Smooth muscle cell (in vitro differentiated cells): ENCODE results near the gene CRIM1. TPM values are rescaled to one million over a fixed set of nuclear protein-coding genes. Genes with fewer than 3 reads are reported as not detected.

Experiments
- DNase-seq: peaks from one replicate; lab custom pipeline; 2025; ENCODE audit not compliant: unreplicated experiment; lab: John Stamatoyannopoulos, UW
- H2AFZ ChIP-seq: fragments of 200-600 bp; sonication (generic); 2 replicates; pipeline ENCODE4 v1.6.0; 2016; ENCODE audit warnings: antibody characterized with exemption, low read depth, mild to moderate bottlenecking
- H3F3A ChIP-seq: fragments of 200-600 bp; sonication (generic); 2 replicates; pipeline ENCODE4 v1.6.0; 2017; ENCODE audit warnings: antibody characterized with exemption, low read depth
- H3K27ac ChIP-seq: fragments of 200-600 bp; sonication (generic); 2 replicates; pipeline ENCODE4 v1.5.1; 2016; ENCODE audit warnings: low read depth, mild to moderate bottlenecking
- H3K27me3 ChIP-seq: fragments of 200-600 bp; sonication (generic); 2 replicates; pipeline ENCODE4 v1.6.1; 2016; ENCODE audit warnings: low read depth, mild to moderate bottlenecking
- H3K36me3 ChIP-seq: fragments of 200-600 bp; sonication (generic); 2 replicates; pipeline ENCODE4 v1.5.1; 2016; ENCODE audit warnings: low read depth
- H3K4me1 ChIP-seq: fragments of 200-600 bp; sonication (generic); 2 replicates; pipeline ENCODE4 v1.5.1; 2016; ENCODE audit warnings: low read depth
- H3K4me2 ChIP-seq: fragments of 200-600 bp; sonication (generic); 2 replicates; pipeline ENCODE4 v1.6.0; 2016; ENCODE audit warnings: mild to moderate bottlenecking
- H3K4me3 ChIP-seq: fragments of 200-600 bp; sonication (generic); 2 replicates; pipeline ENCODE4 v1.5.1; 2016; ENCODE audit warnings: mild to moderate bottlenecking
- H3K79me2 ChIP-seq: fragments of 200-600 bp; sonication (generic); 2 replicates; pipeline ENCODE4 v1.6.0; 2016; ENCODE audit warnings: low read depth, mild to moderate bottlenecking
- H3K9ac ChIP-seq: fragments of 200-600 bp; sonication (generic); 2 replicates; pipeline ENCODE4 v1.6.0; 2016; ENCODE audit warnings: low read depth
- H3K9me3 ChIP-seq: fragments of 200-600 bp; sonication (generic); replicated peaks from 2 replicates; pipeline ENCODE4 v1.5.1; 2016; ENCODE audit warnings: low read depth
- H4K20me1 ChIP-seq: fragments of 200-600 bp; sonication (generic); 2 replicates; pipeline ENCODE4 v1.6.0; 2016; ENCODE audit warnings: low read depth
- CTCF ChIP-seq: fragments of 200-600 bp; sonication (generic); IDR thresholded peaks from 2 replicates; pipeline ENCODE4 v1.5.1; 2017; ENCODE audit warnings: borderline replicate concordance, mild to moderate bottlenecking, antibody characterized with exemption; ENCODE audit not compliant: insufficient read depth, poor library complexity, severe bottlenecking
- WGBS: methylation state at CpG from one replicate; pipeline ENCODE4 v1.1.7; 2016; ENCODE audit warnings: low lambda C conversion rate; 5-methylcytosine and 5-hydroxymethylcytosine counted together
- polyA plus RNA-seq: library from polyadenylated mRNA; unstranded; fragments of >200 nt; fragmentation: Nextera tagmentation; extraction: Ambion mirVana; gene quantifications from 2 replicates; pipeline ENCODE4 v1.2.1, GENCODE V29; 2016
- total RNA-seq: library from RNA; depleted of rRNA; stranded (reverse); fragments of >200 nt; gene quantifications from 2 replicates; pipeline ENCODE4 v1.2.3, GENCODE V29; 2014

CRIM1 gene
- total and polyA plus RNA-seq, 2 experiments from 2014 or later, result 10.1 to 28.0 TPM

- Histone ChIP-seq H4K20me1 (no peaks in the 10 kb centered on the region), H3K4me1 (no peaks in the 10 kb centered on the region), H3K79me2 (no peaks in the 10 kb centered on the region), H3K27ac (no peak overlapping the region), H3K9me3 (no peaks in the 10 kb centered on the region), H3F3A (no peaks in the 10 kb centered on the region), H3K36me3 (no peaks in the 10 kb centered on the region), H3K9ac (no peak overlapping the region), H3K4me3 (no peak overlapping the region), H3K27me3 (no peaks in the 10 kb centered on the region), H2AFZ (no peak overlapping the region), H3K4me2 (no peak overlapping the region)
- WGBS, result 97% methylated on average over 7 of the region's 7 CpGs
- DNase-seq, result no peak
- no peak for TF ChIP-seq CTCF
Observed at GRCh38 chr2:36397728-36398413, 42.3 kb downstream of the CRIM1 start.

- no peaks in the 10 kb centered on the region for H3K36me3 ChIP-seq
- H2AFZ ChIP-seq, result no peak overlapping the region
- H3K27ac ChIP-seq, result no peak overlapping the region
- no peaks in the 10 kb centered on the region for H4K20me1 ChIP-seq
- H3K27me3 ChIP-seq, result no peaks in the 10 kb centered on the region
- H3K4me2 ChIP-seq, result peak overlapping the region; percentile 6
- H3K4me3 ChIP-seq, result no peak overlapping the region
- no peak overlapping the region for H3K9ac ChIP-seq
- H3K4me1 ChIP-seq, result no peaks in the 10 kb centered on the region
- no peak for DNase-seq
- H3F3A ChIP-seq, result no peaks in the 10 kb centered on the region
- TF ChIP-seq CTCF, result no peak
- H3K9me3 ChIP-seq, result no peaks in the 10 kb centered on the region
- no peaks in the 10 kb centered on the region for H3K79me2 ChIP-seq
- WGBS, result 32% methylated on average over 2 of the region's 2 CpGs
Observed at GRCh38 chr2:36399050-36399449, 43.5 kb downstream of the CRIM1 start.

- WGBS, result 52% methylated on average over 1 of the region's 1 CpG
- H3K36me3 ChIP-seq, result no peaks in the 10 kb centered on the region
- H3K9me3 ChIP-seq, result no peaks in the 10 kb centered on the region
- H2AFZ ChIP-seq, result no peak overlapping the region
- no peak overlapping the region for H3K4me3 ChIP-seq
- DNase-seq, result no peak
- no peaks in the 10 kb centered on the region for H3K27me3 ChIP-seq
- no peak for TF ChIP-seq CTCF
- H3F3A ChIP-seq, result no peaks in the 10 kb centered on the region
- H3K4me1 ChIP-seq, result peaks cover 8% of the 10 kb centered on the region
- H3K79me2 ChIP-seq, result no peaks in the 10 kb centered on the region
- no peak overlapping the region for H3K9ac ChIP-seq
- no peak overlapping the region for H3K4me2 ChIP-seq
- peak overlapping the region; percentile 66 for H3K27ac ChIP-seq
- H4K20me1 ChIP-seq, result peaks cover 6% of the 10 kb centered on the region
Observed at GRCh38 chr2:36403675-36404230, 48.2 kb downstream of the CRIM1 start.

GRCh38 chr2:36404318-36404717 lies 48.7 kb downstream of the CRIM1 start:
- Histone ChIP-seq H3K4me1 (peaks cover 8% of the 10 kb centered on the region), H4K20me1 (peaks cover 7% of the 10 kb centered on the region), H3K4me2 (no peak overlapping the region), H3F3A (no peaks in the 10 kb centered on the region), H3K27ac (peak overlapping the region; percentile 63), H3K79me2 (no peaks in the 10 kb centered on the region), H3K9ac (no peak overlapping the region), H3K4me3 (no peak overlapping the region), H3K36me3 (no peaks in the 10 kb centered on the region), H2AFZ (no peak overlapping the region), H3K9me3 (no peaks in the 10 kb centered on the region), H3K27me3 (no peaks in the 10 kb centered on the region)
- no peak for DNase-seq
- 90% methylated on average over 3 of the region's 3 CpGs for WGBS
- no peak for TF ChIP-seq CTCF
